GM13976 (cell line): ENCODE data around the gene CCDC90B.
"Not testable (repeated sequence)": the region's sequence is repeated elsewhere in the genome, so short reads cannot be mapped to it uniquely, and the experiment has no call there.

Experiments used
- DNase-seq: peaks from one replicate; pipeline ENCODE4 v3.0.0; 2012; ENCODE audit warnings: low spot score
- CTCF ChIP-seq: IDR thresholded peaks from 2 replicates; pipeline ENCODE4 v1.5.1; 2012; ENCODE audit warnings: borderline replicate concordance, mild to moderate bottlenecking; ENCODE audit not compliant: insufficient read depth; ENCODE audit errors: extremely low read depth, missing control alignments, control extremely low read depth
- in situ Hi-C: fragments of 300-500 bp; cut with MboI; formaldehyde crosslinking; loops from one replicate; pipeline ENCODE4 v1.12.0; 2022; ENCODE audit warnings: low sequenced_read_pairs, mixed read lengths, inconsistent platforms; ENCODE audit not compliant: unreplicated experiment

Gene CCDC90B

GRCh38 chr11:83278351-83278750, 7.8 kb downstream of the CCDC90B start:
- in situ Hi-C loops: loop anchor here (25.0 kb wide), 1 partner anchor 534 kb away; no protein-coding TSS in a partner anchor
- no peak for TF ChIP-seq CTCF
- no peak for DNase-seq

- in situ Hi-C loops: loop anchor here (25.0 kb wide), 1 partner anchor 536 kb away; no protein-coding TSS in a partner anchor
- TF ChIP-seq CTCF: no peak
- DNase-seq: no peak
These were observed 10.1 kb downstream of the CCDC90B start for GRCh38 chr11:83275888-83276641.

- in situ Hi-C loops: no loop called here
- no peak for DNase-seq
- no peak for TF ChIP-seq CTCF
These were observed 13.5 kb downstream of the CCDC90B start for GRCh38 chr11:83272627-83273026.

GRCh38 chr11:83271734-83272133, 14.4 kb downstream of the CCDC90B start:
- in situ Hi-C loops: not testable (repeated sequence)

GRCh38 chr11:83269080-83269479, 17.1 kb downstream of the CCDC90B start:
- DNase-seq, in situ Hi-C loops: not testable (repeated sequence)

More at GRCh38 chr11:83271734-83272133, 14.4 kb downstream of the CCDC90B start:
- not testable (repeated sequence) for DNase-seq

GRCh38 chr11:83265331-83265730, 20.8 kb downstream of the CCDC90B start:
- no peak for DNase-seq
- no peak for TF ChIP-seq CTCF
- in situ Hi-C loops: no loop called here

GRCh38 chr11:83259559-83259958, 26.6 kb downstream of the CCDC90B start:
- no peak for TF ChIP-seq CTCF

More at GRCh38 chr11:83259559-83259958, 26.6 kb downstream of the CCDC90B start:
- in situ Hi-C loops: no loop called here
- DNase-seq: no peak
